Adrenal gland (tissue), 12 donors: ENCODE results near the gene DROSHA. TPM values are rescaled to one million over a fixed set of nuclear protein-coding genes. Genes with fewer than 3 reads are reported as not detected.

Experiments used
- DNase-seq, 7 donors: peaks; one replicate each; pipeline ENCODE4 v3.0.0-alpha.2; 2019 to 2020
- H3K27ac ChIP-seq, 5 donors: fragments of 200-600 bp; sonication (generic) in 4 of 5; 1 replicate in 3 of 5; 2 replicates in 2 of 5; pipeline versions ENCODE4 v1.5.1 to v1.8.0; 2016 to 2020; ENCODE audit warnings: mild to moderate bottlenecking in 1 of 5
- H3K27me3 ChIP-seq: fragments of 200-600 bp; 2 replicates; pipeline ENCODE4 v1.8.0; 2021
- H3K36me3 ChIP-seq, 2 donors: fragments of 200-600 bp; replicated peaks in 1 of 2; 1 replicate in 1 of 2; 2 replicates in 1 of 2; pipeline versions ENCODE4 v1.5.1 to v1.8.0; 2018 to 2022
- H3K4me1 ChIP-seq, 2 donors: fragments of 200-600 bp; replicated peaks in 1 of 2; 1 replicate in 1 of 2; 2 replicates in 1 of 2; pipeline versions ENCODE4 v1.5.1 to v1.8.0; 2018 to 2021
- H3K4me3 ChIP-seq, 4 donors: fragments of 200-600 bp; sonication (generic) in 3 of 4; one replicate each; pipeline ENCODE4 v1.5.1; 2016 to 2018
- H3K9me3 ChIP-seq, 3 donors: fragments of 200-600 bp; sonication (generic) in 1 of 3; replicated peaks in 1 of 3; 1 replicate in 2 of 3; 2 replicates in 1 of 3; pipeline versions ENCODE4 v1.5.1 to v1.8.0; 2016 to 2021
- POLR2A ChIP-seq, 2 donors: fragments of 450-650 bp; IDR thresholded peaks; one replicate each; pipeline ENCODE4 v1.6.1; 2017; ENCODE audit warnings: antibody characterized with exemption in 2 of 2, mild to moderate bottlenecking in 2 of 2, moderate library complexity in 1 of 2
- WGBS, 4 donors: extraction: QIAGEN DNeasy Blood & Tissue Kit in 2 of 4; methylation state at CpG; one replicate each; pipeline versions ENCODE4 v1.1.5 to v1.1.7; 2013 to 2017; 5-methylcytosine and 5-hydroxymethylcytosine counted together
- intact Hi-C, 2 donors: fragments of 100-400 bp; cut with DNase I; formaldehyde crosslinking; loops; one replicate each; pipeline versions ENCODE4 v1.14.1 to v1.15.0; 2022 to 2023
- polyA plus RNA-seq, 3 donors: library from polyadenylated mRNA; stranded (reverse); fragments of 200-250 nt in 2 of 3; fragments of 350-450 nt in 1 of 3; fragmentation: Illumina TruSeq in 1 of 3; extraction: RNeasy Lipid Tissue Mini Kit (QIAGEN cat#74804) in 1 of 3; gene quantifications; one replicate each; pipeline ENCODE4 v1.2.3, GENCODE V29; 2013 to 2014
- total RNA-seq, 9 donors: library from RNA; depleted of rRNA in 4 of 9; stranded (reverse); fragments of >200 nt in 4 of 9; fragments of 120-200 nt in 1 of 9; fragmentation: NEBNext Ultra II Directional in 1 of 9; extraction: Animal tissue kit (Norgen Biotek cat#: 25700) in 1 of 9; gene quantifications; one replicate each; pipeline versions ENCODE4 v1.1.0 to v1.2.4, GENCODE V29; 2013 to 2023
- TF ChIP-seq, protein P1 (sequence below), 6 experiments: fragments of 450-650 bp in 4 of 6; fragments of 200-600 bp in 2 of 6; sonication (generic) in 1 of 6; IDR thresholded peaks; 1 replicate in 5 of 6; 2 replicates in 1 of 6; pipeline versions ENCODE4 v1.5.1 to v1.8.0; 2016 to 2021; ENCODE audit warnings: antibody characterized with exemption in 6 of 6, mild to moderate bottlenecking in 2 of 6, moderate library complexity in 1 of 6
- donor health status: healthy with polysubstance abuse.
- donor health status: Bipolar disorder and iron deficiency.
- donor health status: DM: yes; HTN: yes; CAD: no.
- donor health status: DM: no; HTN: no; CAD: no.
- donor health status: DM: no; HTN: no; CAD: no.
- donor health status: DM: yes; HTN: yes; CAD: no.

The DROSHA gene
- total and polyA plus RNA-seq, 12 donors = 22.6 to 93.0 (median 44.2) TPM

DNA sequence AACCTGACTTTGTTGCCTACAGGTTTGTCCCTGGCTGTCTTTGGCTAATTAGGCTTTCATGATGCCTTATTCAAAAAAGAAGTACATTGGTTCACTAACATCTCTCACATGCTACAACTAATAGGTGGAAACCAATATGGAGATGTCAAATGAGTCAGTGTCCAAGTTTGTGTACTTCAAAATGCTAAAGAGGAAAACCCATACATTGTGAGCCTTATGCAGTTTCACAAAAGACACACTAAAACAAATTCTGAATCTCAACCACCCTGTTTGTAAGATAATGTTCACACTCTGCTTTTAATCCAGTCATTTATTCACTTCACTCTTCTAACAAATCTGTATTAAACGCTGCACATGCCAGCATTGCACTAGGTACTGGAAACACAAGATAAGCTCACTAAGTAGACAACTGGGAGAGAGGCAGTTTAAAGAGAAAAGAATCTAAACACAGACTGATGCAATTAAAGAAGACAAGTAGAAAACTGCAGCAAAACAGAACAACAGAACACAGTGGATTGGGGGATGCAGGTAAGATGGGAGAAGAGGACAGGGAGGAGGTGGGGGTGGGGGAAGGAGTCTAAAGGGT lies 104.1 kb downstream of the DROSHA start:
- no peaks in the 10 kb centered on the region for H3K9me3 ChIP-seq
- WGBS, 4 donors = 61 to 81% (median 71%) methylated on average over 1 of the region's 1 CpG
- H3K27ac ChIP-seq = peak overlapping the region in 4 of 5 donors; percentile 24 to 80 (median 72)
- peaks cover 13 to 22% of the 10 kb centered on the region in 2 donors for H3K4me1 ChIP-seq
- no peaks in the 10 kb centered on the region for H3K36me3 ChIP-seq
- no peak for TF ChIP-seq POLR2A (IDR thresholded peaks at IDR 0.05)
- TF ChIP-seq, protein P1, sequence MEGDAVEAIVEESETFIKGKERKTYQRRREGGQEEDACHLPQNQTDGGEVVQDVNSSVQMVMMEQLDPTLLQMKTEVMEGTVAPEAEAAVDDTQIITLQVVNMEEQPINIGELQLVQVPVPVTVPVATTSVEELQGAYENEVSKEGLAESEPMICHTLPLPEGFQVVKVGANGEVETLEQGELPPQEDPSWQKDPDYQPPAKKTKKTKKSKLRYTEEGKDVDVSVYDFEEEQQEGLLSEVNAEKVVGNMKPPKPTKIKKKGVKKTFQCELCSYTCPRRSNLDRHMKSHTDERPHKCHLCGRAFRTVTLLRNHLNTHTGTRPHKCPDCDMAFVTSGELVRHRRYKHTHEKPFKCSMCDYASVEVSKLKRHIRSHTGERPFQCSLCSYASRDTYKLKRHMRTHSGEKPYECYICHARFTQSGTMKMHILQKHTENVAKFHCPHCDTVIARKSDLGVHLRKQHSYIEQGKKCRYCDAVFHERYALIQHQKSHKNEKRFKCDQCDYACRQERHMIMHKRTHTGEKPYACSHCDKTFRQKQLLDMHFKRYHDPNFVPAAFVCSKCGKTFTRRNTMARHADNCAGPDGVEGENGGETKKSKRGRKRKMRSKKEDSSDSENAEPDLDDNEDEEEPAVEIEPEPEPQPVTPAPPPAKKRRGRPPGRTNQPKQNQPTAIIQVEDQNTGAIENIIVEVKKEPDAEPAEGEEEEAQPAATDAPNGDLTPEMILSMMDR (IDR thresholded peaks at IDR 0.05) = no peak
- no peaks in the 10 kb centered on the region for H3K27me3 ChIP-seq
- intact Hi-C loops = no loop called here
- no peak overlapping the region for H3K4me3 ChIP-seq
- no peak for DNase-seq

DNA sequence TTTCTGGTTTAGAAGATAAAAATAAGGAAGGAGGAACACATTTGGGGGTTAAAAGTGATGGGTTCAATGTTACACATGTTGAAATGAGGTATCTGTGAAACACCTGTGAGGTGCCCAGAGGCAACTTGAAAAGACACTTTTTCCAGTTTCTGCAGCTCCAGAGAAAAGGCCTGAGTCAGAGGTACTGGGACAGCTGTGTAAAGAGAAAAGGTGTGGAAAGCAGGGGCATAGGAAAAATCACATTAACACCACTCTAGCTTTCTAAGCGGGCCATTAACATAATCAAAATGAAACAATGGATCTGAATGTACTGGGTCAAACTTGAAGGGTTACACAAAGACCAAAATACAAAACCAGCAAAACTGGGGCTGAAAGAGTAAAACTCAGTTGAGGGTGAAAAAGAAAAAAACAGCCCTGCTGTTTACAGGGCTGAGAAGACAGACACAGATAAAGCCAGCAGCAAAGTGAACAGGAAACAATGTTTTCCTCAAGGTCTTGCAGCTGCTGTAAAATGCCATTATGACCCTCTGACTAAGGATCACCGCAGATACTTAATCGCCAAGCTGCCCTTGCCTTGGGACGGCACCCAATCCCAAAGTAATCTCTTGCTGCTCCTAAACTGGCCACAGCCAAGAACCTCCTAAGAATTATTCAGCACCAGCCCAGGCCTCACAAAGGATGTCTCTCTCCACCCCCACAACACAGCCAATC lies 104.7 kb downstream of the DROSHA start:
- H3K36me3 ChIP-seq = no peaks in the 10 kb centered on the region
- DNase-seq = peak; percentile 25 to 81 (median 61)
- no peaks in the 10 kb centered on the region for H3K27me3 ChIP-seq
- TF ChIP-seq, protein P1 (IDR thresholded peaks at IDR 0.05) = no peak
- TF ChIP-seq POLR2A (IDR thresholded peaks at IDR 0.05) = peak in 1 of 2 donors; percentile 41
- H3K4me1 ChIP-seq = peaks cover 13 to 24% of the 10 kb centered on the region in 2 donors
- H3K9me3 ChIP-seq = no peaks in the 10 kb centered on the region
- WGBS, 4 donors = 32 to 44% (median 38%) methylated on average over 3 to 4 of the region's 4 CpGs
- intact Hi-C loops = no loop called here
- no peak overlapping the region for H3K4me3 ChIP-seq
- H3K27ac ChIP-seq = peak overlapping the region in 4 of 5 donors; percentile 24 to 80 (median 72)

DNA sequence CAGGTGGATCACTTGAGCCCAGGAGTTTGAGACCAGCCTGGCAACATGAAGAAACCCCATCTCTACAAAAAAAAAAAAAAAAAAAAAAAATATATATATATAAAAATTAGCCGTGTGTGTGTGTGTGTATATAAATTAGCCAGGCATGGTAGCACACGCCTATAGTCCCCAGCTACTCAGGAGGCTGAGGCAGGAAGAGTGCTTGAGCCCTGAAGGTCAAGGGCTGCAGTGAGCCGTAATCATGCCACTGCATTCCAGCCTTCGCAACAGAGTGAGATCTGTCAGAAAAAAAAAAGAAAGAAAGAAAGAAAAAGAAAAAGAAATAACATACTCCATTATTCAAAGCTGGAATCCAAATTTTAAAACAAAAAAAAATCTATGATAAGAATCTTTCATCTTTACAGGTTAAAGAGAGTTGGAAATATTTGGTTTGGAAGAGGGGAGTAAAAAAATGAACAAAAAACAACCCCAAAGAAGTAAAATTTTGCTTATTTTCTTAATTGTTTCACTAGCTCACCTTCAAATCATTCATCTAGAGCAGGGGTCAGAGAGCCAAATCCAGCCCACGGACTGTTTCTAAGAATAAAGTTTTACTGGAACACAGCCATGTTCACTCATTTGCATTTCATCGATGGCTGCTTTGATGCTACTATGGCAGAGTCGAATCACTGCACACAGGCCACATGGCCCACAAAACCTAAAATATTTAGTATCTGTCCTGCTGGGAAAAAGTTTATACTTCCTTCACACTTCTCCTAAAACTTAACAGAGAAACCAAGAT lies 109.9 kb downstream of the DROSHA start:
- intact Hi-C loops = no loop called here
- Histone ChIP-seq H3K27ac (no peak overlapping the region), H3K9me3 (no peaks in the 10 kb centered on the region), H3K4me1 (peaks cover 8 to 26% of the 10 kb centered on the region in 2 donors), H3K36me3 (peaks cover 0 to 18% of the 10 kb centered on the region in 2 donors), H3K27me3 (no peaks in the 10 kb centered on the region), H3K4me3 (no peak overlapping the region)
- TF ChIP-seq POLR2A (IDR thresholded peaks at IDR 0.05) = no peak
- TF ChIP-seq, protein P1 (IDR thresholded peaks at IDR 0.05) = no peak
- peak in 3 of 7 donors; percentile 24 to 60 (median 25) for DNase-seq
- 33 to 56% (median 44%) methylated on average over 6 to 7 of the region's 7 CpGs for WGBS, 4 donors

DNA sequence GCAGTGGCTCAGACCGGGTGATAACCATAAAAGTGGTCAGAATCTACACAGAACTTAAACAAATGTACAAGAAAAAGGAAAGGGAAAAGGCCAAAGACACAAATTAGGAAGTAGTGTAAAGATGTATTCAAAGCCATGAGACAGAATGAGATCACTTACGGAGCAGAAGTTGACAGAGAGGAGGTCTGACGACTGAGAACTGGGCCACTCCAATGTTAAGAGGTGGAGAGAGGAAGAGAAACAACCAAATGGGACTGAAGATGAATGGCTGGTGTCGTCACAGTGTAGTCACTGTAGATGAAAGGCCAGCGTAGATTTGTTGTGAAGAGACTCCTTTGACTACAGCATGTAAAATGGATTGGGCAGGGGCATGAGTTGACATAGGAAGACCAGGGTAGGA lies 114.4 kb downstream of the DROSHA start:
- Histone ChIP-seq H3K27ac (no peak overlapping the region), H3K36me3 (peaks cover 0 to 24% of the 10 kb centered on the region in 2 donors), H3K9me3 (no peaks in the 10 kb centered on the region), H3K4me3 (no peak overlapping the region), H3K4me1 (peaks cover 12 to 28% of the 10 kb centered on the region in 2 donors), H3K27me3 (no peaks in the 10 kb centered on the region)
- DNase-seq = no peak
- intact Hi-C loops = no loop called here
- 88 to 97% (median 91%) methylated on average over 5 of the region's 5 CpGs for WGBS, 4 donors
- TF ChIP-seq POLR2A (IDR thresholded peaks at IDR 0.05) = no peak
- TF ChIP-seq, protein P1 (IDR thresholded peaks at IDR 0.05) = no peak
